Subcutaneous abdominal adipose tissue (tissue), 5 donors: ENCODE results near the gene GLRX5.

Experiments
- H3K27ac ChIP-seq: one replicate; pipeline ENCODE4 v1.7.0; 2013; ENCODE audit warnings: low read depth, mild to moderate bottlenecking, inconsistent platforms, low read length, moderate library complexity
- H3K27me3 ChIP-seq, 5 donors: one replicate each; pipeline ENCODE4 v1.7.0; 2013; ENCODE audit warnings: low read length in 5 of 5, inconsistent platforms in 1 of 5; ENCODE audit not compliant: control insufficient read depth in 5 of 5, insufficient read depth in 4 of 5
- H3K36me3 ChIP-seq, 5 donors: one replicate each; pipeline ENCODE4 v1.7.0; 2013; ENCODE audit warnings: low read length in 5 of 5; ENCODE audit not compliant: control insufficient read depth in 5 of 5, insufficient read depth in 5 of 5
- H3K4me1 ChIP-seq, 5 donors: one replicate each; pipeline ENCODE4 v1.7.0; 2013; ENCODE audit warnings: low read length in 5 of 5, mild to moderate bottlenecking in 3 of 5, moderate library complexity in 1 of 5; ENCODE audit not compliant: control insufficient read depth in 5 of 5, insufficient read depth in 5 of 5
- H3K4me3 ChIP-seq, 5 donors: one replicate each; pipeline ENCODE4 v1.7.0; 2013; ENCODE audit warnings: low read length in 5 of 5, low read depth in 1 of 5
- H3K9ac ChIP-seq, 5 donors: one replicate each; pipeline ENCODE4 v1.7.0; 2013; ENCODE audit warnings: low read length in 5 of 5, mild to moderate bottlenecking in 4 of 5, moderate library complexity in 3 of 5
- H3K9me3 ChIP-seq, 5 donors: one replicate each; pipeline ENCODE4 v1.7.0; 2013; ENCODE audit warnings: low read length in 5 of 5; ENCODE audit not compliant: control insufficient read depth in 5 of 5
- donor health status: healthy.
- donor health status: healthy.
- donor health status: healthy.
- donor health status: healthy.
- donor health status: healthy.

Gene GLRX5

DNA sequence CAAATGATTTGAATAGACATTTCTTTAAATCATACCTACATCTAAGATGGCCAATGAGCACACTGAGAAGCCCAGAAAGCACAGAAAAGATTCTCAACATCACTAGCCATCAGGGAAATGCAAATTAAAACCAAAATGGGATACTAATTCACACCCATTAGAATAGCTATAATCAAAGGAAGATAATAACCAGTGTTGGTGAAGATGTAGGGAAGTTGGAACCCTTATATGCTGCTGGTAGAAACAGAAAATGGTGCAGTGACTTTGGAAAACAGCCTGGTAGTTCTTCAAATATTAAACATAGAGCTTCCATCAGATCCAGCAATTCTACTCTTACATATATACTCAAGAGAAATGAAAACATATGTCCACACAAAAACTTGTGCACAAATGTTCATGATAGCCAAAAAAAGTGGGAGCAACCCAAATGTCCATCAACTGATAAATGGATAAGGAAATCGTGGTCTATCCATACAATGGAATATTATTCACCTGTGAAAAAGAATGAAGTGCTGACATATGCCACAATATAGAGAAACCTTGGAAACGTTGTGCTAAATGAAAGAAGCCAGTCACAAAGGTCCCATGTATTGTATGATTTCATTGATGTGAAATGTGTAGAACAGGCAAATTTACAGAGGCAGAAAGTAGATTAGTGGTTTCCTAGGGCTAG is 42.8 kb upstream of the GLRX5 start:
- Histone ChIP-seq H3K36me3 (peaks cover 0 to 5% (median 0%) of the 10 kb centered on the region in 5 donors), H3K9ac (no peak overlapping the region), H3K27me3 (no peaks in the 10 kb centered on the region), H3K4me3 (no peak overlapping the region), H3K27ac (peak overlapping the region; percentile 84), H3K9me3 (no peaks in the 10 kb centered on the region), H3K4me1 (peaks cover 28 to 66% (median 54%) of the 10 kb centered on the region in 5 donors)

- Histone ChIP-seq H3K36me3 (peaks cover 0 to 5% (median 0%) of the 10 kb centered on the region in 5 donors), H3K9me3 (no peaks in the 10 kb centered on the region), H3K4me1 (peaks cover 26 to 68% (median 58%) of the 10 kb centered on the region in 5 donors), H3K9ac (no peak overlapping the region), H3K27me3 (no peaks in the 10 kb centered on the region), H3K27ac (no peak overlapping the region), H3K4me3 (no peak overlapping the region)
Observed at GRCh38 chr14:95493503-95493902, 41.3 kb upstream of the GLRX5 start.

GRCh38 chr14:95493976-95494375 is 40.9 kb upstream of the GLRX5 start:
- Histone ChIP-seq H3K4me1 (peaks cover 24 to 68% (median 58%) of the 10 kb centered on the region in 5 donors), H3K4me3 (no peak overlapping the region), H3K27ac (no peak overlapping the region), H3K36me3 (peaks cover 0 to 3% (median 0%) of the 10 kb centered on the region in 5 donors), H3K9me3 (no peaks in the 10 kb centered on the region), H3K9ac (peak overlapping the region in 1 of 5 donors; percentile 1), H3K27me3 (no peaks in the 10 kb centered on the region)

DNA sequence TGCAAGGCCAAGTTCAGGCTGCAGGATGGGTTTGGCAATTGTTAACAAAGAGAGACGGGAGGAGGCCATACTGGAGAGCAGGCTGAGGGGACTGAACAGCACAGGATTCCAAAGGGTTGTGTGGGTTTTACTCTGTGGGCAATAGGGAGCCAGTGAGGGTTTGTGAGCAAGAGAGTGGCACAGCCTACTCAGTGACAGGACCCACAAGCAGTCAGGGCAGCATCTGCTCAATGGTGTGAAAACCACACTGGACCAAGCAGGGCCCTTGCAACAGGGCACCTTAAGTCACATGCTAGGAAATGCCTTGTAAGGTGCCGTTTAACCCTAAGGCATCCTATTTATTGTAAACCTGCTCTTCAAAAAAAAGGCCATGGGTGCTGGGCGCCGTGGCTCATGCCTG is 40.4 kb upstream of the GLRX5 start:
- Histone ChIP-seq H3K27ac (no peak overlapping the region), H3K36me3 (peaks cover 0 to 3% (median 0%) of the 10 kb centered on the region in 5 donors), H3K9me3 (no peaks in the 10 kb centered on the region), H3K27me3 (no peaks in the 10 kb centered on the region), H3K4me3 (no peak overlapping the region), H3K9ac (peak overlapping the region in 1 of 5 donors; percentile 1), H3K4me1 (peaks cover 24 to 68% (median 58%) of the 10 kb centered on the region in 5 donors)

DNA sequence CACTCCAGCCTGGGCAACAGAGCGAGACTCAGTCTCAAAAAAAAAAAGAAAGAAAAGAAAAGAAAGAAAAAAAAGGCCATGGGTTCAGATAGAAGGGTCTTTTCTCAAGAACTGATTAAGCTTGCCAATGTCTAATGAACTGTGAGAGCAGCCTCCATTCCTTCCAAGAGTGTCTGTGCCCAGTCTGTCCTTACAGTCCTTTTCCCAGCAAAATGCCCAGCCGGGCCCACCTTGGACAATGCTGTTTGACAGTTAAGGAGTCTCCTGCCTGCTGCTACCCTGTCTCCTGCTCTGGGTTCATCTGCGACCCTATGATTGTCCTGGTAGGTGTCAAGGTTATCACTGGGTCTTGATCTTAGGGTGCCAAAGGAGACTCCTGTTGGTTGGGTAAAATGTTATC is 39.8 kb upstream of the GLRX5 start:
- peaks cover 19 to 65% (median 55%) of the 10 kb centered on the region in 5 donors for H3K4me1 ChIP-seq
- peak overlapping the region; percentile 85 for H3K27ac ChIP-seq
- H3K36me3 ChIP-seq: peaks cover 0 to 4% (median under 1%) of the 10 kb centered on the region in 5 donors

DNA sequence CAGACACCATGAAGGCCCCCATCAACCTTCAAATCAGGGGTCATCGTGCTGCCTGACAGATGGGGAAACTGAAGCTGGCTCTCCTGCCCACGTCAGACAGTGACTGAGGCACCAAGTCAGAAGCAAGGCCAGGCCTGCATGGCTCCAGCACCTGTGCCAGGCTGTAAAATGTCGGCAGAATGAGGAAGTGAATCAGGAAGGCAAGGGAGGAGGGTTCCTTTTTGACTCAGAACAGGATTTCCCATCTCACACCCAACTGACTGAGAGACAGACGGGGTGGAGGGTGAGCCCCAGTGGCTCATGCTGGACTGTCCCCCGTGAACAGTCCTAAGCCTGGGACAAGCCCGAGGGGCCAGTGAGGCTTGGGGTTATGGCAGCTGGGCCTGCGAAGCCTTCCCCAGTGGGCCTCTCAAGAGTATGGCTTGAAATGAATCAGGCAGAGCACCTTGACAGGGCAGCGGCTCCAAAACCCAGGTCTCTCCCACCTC is 39.3 kb upstream of the GLRX5 start:
- H3K4me1 ChIP-seq: peaks cover 15 to 65% (median 55%) of the 10 kb centered on the region in 5 donors
- H3K4me3 ChIP-seq: no peak overlapping the region
- H3K36me3 ChIP-seq: peaks cover 0 to 9% (median 6%) of the 10 kb centered on the region in 5 donors
- H3K9me3 ChIP-seq: no peaks in the 10 kb centered on the region
- H3K27me3 ChIP-seq: no peaks in the 10 kb centered on the region
- H3K9ac ChIP-seq: peak overlapping the region in 2 of 5 donors; percentile 24 to 38
- H3K27ac ChIP-seq: peak overlapping the region; percentile 85

More for the DNA sequence above, 39.8 kb upstream of the GLRX5 start:
- Histone ChIP-seq H3K9me3 (no peaks in the 10 kb centered on the region), H3K27me3 (no peaks in the 10 kb centered on the region), H3K4me3 (no peak overlapping the region), H3K9ac (peak overlapping the region in 1 of 5 donors; percentile 24)

- no peaks in the 10 kb centered on the region for H3K9me3 ChIP-seq
- H3K4me3 ChIP-seq: no peak overlapping the region
- H3K36me3 ChIP-seq: peaks cover 0 to 14% (median 8%) of the 10 kb centered on the region in 5 donors
- no peak overlapping the region for H3K9ac ChIP-seq
- peak overlapping the region; percentile 85 for H3K27ac ChIP-seq
- no peaks in the 10 kb centered on the region for H3K27me3 ChIP-seq
- H3K4me1 ChIP-seq: peaks cover 18 to 65% (median 56%) of the 10 kb centered on the region in 5 donors
Observed at GRCh38 chr14:95496111-95496681, 38.7 kb upstream of the GLRX5 start.

DNA sequence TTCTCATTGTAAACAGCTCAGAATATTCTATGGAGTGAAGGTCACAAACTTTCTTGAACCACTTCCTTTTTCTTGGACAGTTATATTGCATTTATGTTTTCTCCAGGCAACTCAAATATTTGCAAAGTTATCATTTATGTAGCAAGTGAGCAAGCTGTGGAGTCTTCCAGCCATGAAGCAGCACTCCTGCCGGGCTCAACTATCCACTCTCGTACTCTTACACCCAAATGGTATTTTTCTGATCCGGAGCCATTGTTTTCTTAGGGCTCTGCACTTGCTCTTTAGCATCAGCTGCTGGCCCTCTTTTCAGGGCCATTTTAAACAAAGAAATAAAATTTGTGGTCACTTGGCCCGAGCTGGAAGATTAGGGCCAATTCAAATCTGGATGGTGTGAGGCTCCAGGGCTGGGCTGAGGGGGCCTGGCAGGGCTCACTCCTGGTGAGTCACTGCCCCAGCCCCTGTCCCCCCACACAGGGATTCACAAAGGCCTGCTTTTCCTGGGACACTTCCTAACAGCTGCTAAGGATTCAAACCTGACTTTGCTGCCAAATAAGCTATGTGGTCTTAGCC is 38.1 kb upstream of the GLRX5 start:
- peak overlapping the region in 1 of 5 donors; percentile 32 for H3K9ac ChIP-seq
- H3K4me1 ChIP-seq: peaks cover 21 to 68% (median 61%) of the 10 kb centered on the region in 5 donors
- H3K36me3 ChIP-seq: peaks cover 0 to 18% (median 8%) of the 10 kb centered on the region in 5 donors
- no peaks in the 10 kb centered on the region for H3K9me3 ChIP-seq
- H3K4me3 ChIP-seq: no peak overlapping the region
- peak overlapping the region; percentile 85 for H3K27ac ChIP-seq
- H3K27me3 ChIP-seq: no peaks in the 10 kb centered on the region

DNA sequence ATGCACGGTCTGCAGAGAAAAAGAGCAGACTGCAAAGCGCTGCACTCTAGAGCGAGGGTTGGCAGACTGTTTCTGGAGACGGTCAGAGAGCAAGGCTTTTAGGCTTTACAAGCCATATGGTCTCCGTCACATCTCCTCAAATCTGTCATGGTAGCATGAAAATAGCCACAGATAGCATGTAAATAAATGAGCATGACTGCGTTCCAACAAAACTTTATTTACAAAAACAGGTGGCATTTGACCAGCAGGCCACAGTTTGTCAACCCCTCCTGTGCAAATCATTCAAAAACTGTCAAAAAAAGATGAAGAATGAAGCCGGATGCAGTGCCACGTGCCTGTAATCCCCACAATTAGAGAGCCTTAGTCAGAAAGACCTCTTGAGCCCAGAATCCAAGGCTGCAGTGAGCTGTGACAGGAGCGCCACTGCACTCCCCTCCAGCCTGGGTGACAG is 37.3 kb upstream of the GLRX5 start:
- Histone ChIP-seq H3K4me3 (no peak overlapping the region), H3K27ac (peak overlapping the region; percentile 85), H3K9ac (peak overlapping the region in 1 of 5 donors; percentile 42), H3K27me3 (no peaks in the 10 kb centered on the region), H3K36me3 (peaks cover 0 to 18% (median 8%) of the 10 kb centered on the region in 5 donors), H3K9me3 (no peaks in the 10 kb centered on the region), H3K4me1 (peaks cover 22 to 75% (median 67%) of the 10 kb centered on the region in 5 donors)
